SK-N-SH treated with all-trans-retinoic acid at 6 μM for 48 hours (cell line): ENCODE results near the gene DNAH14.
"Not testable (repeated sequence)": the region's sequence is repeated elsewhere in the genome, so short reads cannot be mapped to it uniquely, and the experiment has no call there.

Experiments used
- ATAC-seq: fragments of 200-7000 bp; cut with Tn5 transposase; 3 replicates; pipeline ENCODE4 v1.9.1; 2020; ENCODE audit warnings: mild to moderate bottlenecking, moderate library complexity
- ARNTL ChIP-seq: fragments of 450-650 bp; formaldehyde crosslinking; IDR thresholded peaks from 2 replicates; pipeline ENCODE4 v1.5.0; 2020; ENCODE audit warnings: low read depth, mild to moderate bottlenecking, moderate library complexity, borderline replicate concordance
- BACH2 ChIP-seq: fragments of 250-450 bp; sonication (Bioruptor Pico); IDR thresholded peaks from 2 replicates; pipeline ENCODE4 v1.9.0; 2021; ENCODE audit warnings: mild to moderate bottlenecking, borderline replicate concordance
- CREB5 ChIP-seq: fragments of 250-450 bp; sonication (Bioruptor Pico); IDR thresholded peaks from 2 replicates; pipeline ENCODE4 v1.5.1; 2020; ENCODE audit warnings: low read depth, mild to moderate bottlenecking, moderate library complexity
- CSDC2 ChIP-seq: fragments of 250-450 bp; sonication (Bioruptor Pico); IDR thresholded peaks from 2 replicates; pipeline ENCODE4 v1.5.0; 2020; ENCODE audit warnings: mild to moderate bottlenecking, moderate library complexity
- CSRNP3 ChIP-seq: fragments of 250-450 bp; sonication (Bioruptor Pico); IDR thresholded peaks from 2 replicates; pipeline ENCODE4 v1.5.1; 2021; ENCODE audit warnings: mild to moderate bottlenecking, moderate library complexity
- GLIS3 ChIP-seq: fragments of 250-450 bp; sonication (Bioruptor Pico); IDR thresholded peaks from 2 replicates; pipeline ENCODE4 v1.5.0; 2020; ENCODE audit warnings: mild to moderate bottlenecking, moderate library complexity
- ISL1 ChIP-seq: fragments of 250-450 bp; sonication (Bioruptor Pico); IDR thresholded peaks from 2 replicates; pipeline ENCODE4 v2.1.2; 2022; ENCODE audit warnings: mild to moderate bottlenecking, moderate library complexity
- OSR1 ChIP-seq: fragments of 250-450 bp; sonication (Bioruptor Pico); IDR thresholded peaks from 2 replicates; pipeline ENCODE4 v1.8.0; 2022; ENCODE audit warnings: moderate library complexity, mild to moderate bottlenecking, inconsistent platforms
- POU6F1 ChIP-seq: fragments of 250-450 bp; sonication (Bioruptor Pico); IDR thresholded peaks from 2 replicates; pipeline ENCODE4 v1.8.0; 2021; ENCODE audit warnings: low read depth, mild to moderate bottlenecking, moderate library complexity, borderline replicate concordance
- PPARA ChIP-seq: fragments of 250-450 bp; sonication (Bioruptor Pico); IDR thresholded peaks from 2 replicates; pipeline ENCODE4 v1.5.0; 2020; ENCODE audit warnings: mild to moderate bottlenecking, borderline replicate concordance
- RARB ChIP-seq: fragments of 250-450 bp; sonication (Bioruptor Pico); IDR thresholded peaks from 2 replicates; pipeline ENCODE4 v1.8.0; 2021; ENCODE audit warnings: mild to moderate bottlenecking, moderate library complexity
- SNAI2 ChIP-seq: fragments of 250-450 bp; sonication (Bioruptor Pico); IDR thresholded peaks from 2 replicates; pipeline ENCODE4 v1.5.0; 2020; ENCODE audit warnings: mild to moderate bottlenecking, moderate library complexity
- TCF4 ChIP-seq: fragments of 250-450 bp; sonication (Bioruptor Pico); IDR thresholded peaks from 2 replicates; pipeline ENCODE4 v1.8.0; 2021; ENCODE audit warnings: mild to moderate bottlenecking, moderate library complexity, borderline replicate concordance
- TOX ChIP-seq: fragments of 250-450 bp; sonication (Bioruptor Pico); IDR thresholded peaks from 2 replicates; pipeline ENCODE4 v1.8.0; 2021; ENCODE audit warnings: mild to moderate bottlenecking, moderate library complexity, borderline replicate concordance
- TSHZ2 ChIP-seq: fragments of 250-450 bp; sonication (Bioruptor Pico); IDR thresholded peaks from 2 replicates; pipeline ENCODE4 v1.5.0; 2020; ENCODE audit warnings: mild to moderate bottlenecking, moderate library complexity
- ZC3H10 ChIP-seq: fragments of 250-450 bp; sonication (Bioruptor Pico); IDR thresholded peaks from 2 replicates; pipeline ENCODE4 v1.5.1; 2021; ENCODE audit warnings: mild to moderate bottlenecking, moderate library complexity
- ZFP3 ChIP-seq: fragments of 250-450 bp; sonication (Bioruptor Pico); IDR thresholded peaks from 2 replicates; pipeline ENCODE4 v1.5.0; 2020; ENCODE audit warnings: mild to moderate bottlenecking, moderate library complexity
- ZFP30 ChIP-seq: fragments of 450-650 bp; formaldehyde crosslinking; IDR thresholded peaks from 2 replicates; pipeline ENCODE4 v1.5.0; 2022; ENCODE audit warnings: mild to moderate bottlenecking, moderate library complexity
- ZNF565 ChIP-seq: fragments of 450-650 bp; formaldehyde crosslinking; conservative IDR thresholded peaks from 2 replicates; pipeline ENCODE4 v1.5.0; 2020; ENCODE audit warnings: low read depth, mild to moderate bottlenecking, moderate library complexity
- ZNF70 ChIP-seq: fragments of 450-650 bp; formaldehyde crosslinking; IDR thresholded peaks from 2 replicates; pipeline ENCODE4 v1.5.0; 2020; ENCODE audit warnings: mild to moderate bottlenecking, moderate library complexity
- ZNF8 ChIP-seq: fragments of 450-650 bp; formaldehyde crosslinking; IDR thresholded peaks from 2 replicates; pipeline ENCODE4 v1.5.0; 2020; ENCODE audit warnings: mild to moderate bottlenecking, moderate library complexity

DNAH14 gene

GRCh38 chr1:225158291-225158690 lies 228.8 kb downstream of the DNAH14 start (continued):
- TF ChIP-seq ZFP3 (CRISPR knock-in tag) (no peak), CSRNP3 (CRISPR knock-in tag) (no peak), ZC3H10 (CRISPR knock-in tag) (no peak), ARNTL (CRISPR knock-in tag) (no peak), GLIS3 (CRISPR knock-in tag) (no peak), RARB (CRISPR knock-in tag) (no peak), PPARA (CRISPR knock-in tag) (no peak), ZNF8 (no peak), OSR1 (CRISPR knock-in tag) (no peak)

GRCh38 chr1:225159793-225160192 lies 230.3 kb downstream of the DNAH14 start:
- no peak for ATAC-seq
- TF ChIP-seq PPARA (CRISPR knock-in tag) (no peak), ISL1 (CRISPR knock-in tag) (no peak), BACH2 (no peak), ZFP3 (CRISPR knock-in tag) (no peak), ARNTL (CRISPR knock-in tag) (no peak), POU6F1 (no peak), ZC3H10 (CRISPR knock-in tag) (no peak), CSRNP3 (CRISPR knock-in tag) (no peak), ZFP30 (CRISPR knock-in tag) (no peak), ZNF565 (CRISPR knock-in tag) (no peak), CREB5 (CRISPR knock-in tag) (no peak), ZNF70 (CRISPR knock-in tag) (no peak), TOX (no peak), TSHZ2 (CRISPR knock-in tag) (no peak), SNAI2 (no peak)
- TF ChIP-seq, all 23 proteins: peak for 0

- not testable (repeated sequence) for ATAC-seq
Observed at GRCh38 chr1:225177409-225177808, 247.9 kb downstream of the DNAH14 start.

- TF ChIP-seq ARNTL (CRISPR knock-in tag) = no peak
- TF ChIP-seq GLIS3 (CRISPR knock-in tag) = no peak
- no peak for TF ChIP-seq CSDC2 (CRISPR knock-in tag)
- TF ChIP-seq TOX = no peak
- no peak for TF ChIP-seq ZNF565 (CRISPR knock-in tag)
- no peak for TF ChIP-seq ZFP3 (CRISPR knock-in tag)
- no peak for TF ChIP-seq TSHZ2 (CRISPR knock-in tag)
- TF ChIP-seq TCF4 (CRISPR knock-in tag) = no peak
- no peak for ATAC-seq
Observed at GRCh38 chr1:225179686-225180085, 250.2 kb downstream of the DNAH14 start.
